ENCODE measurements around the gene XRCC4.

Gene XRCC4

DNA sequence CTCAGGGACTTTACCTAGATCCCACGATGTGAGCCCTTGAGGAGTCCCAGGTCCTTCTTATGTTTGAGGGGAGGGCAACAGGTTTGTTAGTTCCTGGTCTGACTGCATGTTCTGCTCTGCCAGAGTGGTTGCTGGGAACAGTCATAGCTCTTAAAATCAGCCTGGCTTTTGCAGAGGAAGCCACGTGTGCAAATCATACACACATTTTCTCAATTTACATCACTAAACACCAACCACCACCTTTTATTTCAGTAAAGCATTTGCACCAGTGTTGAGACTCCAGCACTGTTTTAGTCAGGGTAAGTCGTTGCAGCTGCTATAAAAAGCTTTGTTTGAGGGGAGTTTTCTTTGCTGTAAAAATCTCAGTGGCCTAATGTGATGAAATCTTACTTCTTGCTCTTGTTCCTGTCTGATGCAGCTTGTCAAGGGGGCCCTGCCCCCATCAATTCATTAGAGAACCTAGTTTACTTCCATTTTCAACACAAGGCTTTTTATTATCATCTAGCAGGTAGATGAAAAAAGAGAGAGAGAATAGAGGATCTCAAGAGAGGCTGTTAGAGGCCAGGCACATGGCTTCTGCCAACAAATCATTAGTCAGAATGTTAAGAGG lies 323.9 kb downstream of the XRCC4 start:
- Histone ChIP-seq H3K4me1 (ENCODE audit: control insufficient read depth, insufficient read depth, low read length) (0 out of 2 replicates have a peak, but pooled peaks cover 3% of the 10 kb centered on the region), H3K36me3 (ENCODE audit: control insufficient read depth in 2 of 2, insufficient read depth in 1 of 2, low read length in 2 of 2) (no peaks in the 10 kb centered on the region), H3K27ac (ENCODE audit: extremely low read depth, low read depth, low read length) (no peak overlapping the region), H3K9me3 (ENCODE audit: control insufficient read depth, insufficient read depth, low read depth, low read length) (no peaks in the 10 kb centered on the region), H3K4me3 (ENCODE audit: low read depth, low read length) (no peak overlapping the region)
- ChIA-PET POLR2A (no interaction called here), CTCF (no interaction called here)
- TF ChIP-seq SCRT2 (tag by site-specific recombination; IDR thresholded peaks at IDR 0.05) (0 out of 2 replicates have a peak, but pooled peaks have one; percentile 46), ZNF394 (tag by site-specific recombination; IDR thresholded peaks at IDR 0.05; ENCODE audit: borderline replicate concordance) (no peak)

DNA sequence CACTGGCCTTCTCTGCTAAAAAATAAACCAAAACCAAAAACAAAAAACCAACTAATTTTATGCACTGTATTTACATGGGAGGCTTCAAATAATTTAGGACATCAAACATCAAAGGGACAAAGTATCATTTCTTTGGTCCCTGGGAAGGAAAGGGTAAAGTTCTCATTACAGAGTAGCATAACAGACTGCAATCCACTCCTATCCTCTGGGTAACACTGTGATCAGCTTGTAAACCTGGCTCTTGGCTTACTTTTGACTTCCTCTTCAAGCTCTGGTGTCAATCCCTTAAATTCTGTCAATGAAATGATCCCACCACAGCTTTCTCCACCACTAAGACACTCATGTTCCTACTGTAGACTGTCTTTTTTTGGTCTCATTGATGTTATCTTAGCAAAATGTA lies 324.4 kb downstream of the XRCC4 start:
- POLR2A ChIA-PET = no interaction called here
- CTCF ChIA-PET = no interaction called here

More for the DNA sequence above, 324.4 kb downstream of the XRCC4 start:
- no peak overlapping the region for H3K4me3 ChIP-seq (ENCODE audit: low read depth, low read length)
- no peaks in the 10 kb centered on the region for H3K9me3 ChIP-seq (ENCODE audit: control insufficient read depth, insufficient read depth, low read depth, low read length)
- no peak for TF ChIP-seq SCRT2 (tag by site-specific recombination; IDR thresholded peaks at IDR 0.05)
- no peak for TF ChIP-seq MEIS1 (CRISPR knock-in tag; IDR thresholded peaks at IDR 0.05; ENCODE audit: borderline replicate concordance)
- TF ChIP-seq ZBTB17 (tag by site-specific recombination; IDR thresholded peaks at IDR 0.05) = peak; percentile 47; the same call in 1 of the 2 replicates
- H3K36me3 ChIP-seq (ENCODE audit: control insufficient read depth in 2 of 2, insufficient read depth in 1 of 2, low read length in 2 of 2) = no peaks in the 10 kb centered on the region
- 0 out of 2 replicates have a peak, but pooled peaks cover 3% of the 10 kb centered on the region for H3K4me1 ChIP-seq (ENCODE audit: control insufficient read depth, insufficient read depth, low read length)
- H3K27ac ChIP-seq (ENCODE audit: extremely low read depth, low read depth, low read length) = no peak overlapping the region
